ENCODE measurements around the gene NDUFAF4.

Gene NDUFAF4

GRCh38 chr6:96934087-96934486, 36.4 kb upstream of the NDUFAF4 start:
- TF ChIP-seq CTCF (conservative IDR thresholded peaks at IDR 0.05; ENCODE audit: control insufficient read depth, insufficient read depth, low read depth, low read length), result no peak
- H3K4me3 ChIP-seq (ENCODE audit: control insufficient read depth, low read depth, low read length), result no peak overlapping the region
- no peak for DNase-seq (ENCODE audit: low read depth)

GRCh38 chr6:96931198-96931597, 33.5 kb upstream of the NDUFAF4 start:
- TF ChIP-seq CTCF (conservative IDR thresholded peaks at IDR 0.05; ENCODE audit: control insufficient read depth, insufficient read depth, low read depth, low read length), result no peak
- H3K4me3 ChIP-seq (ENCODE audit: control insufficient read depth, low read depth, low read length), result no peak overlapping the region

GRCh38 chr6:96929741-96930140, 32.0 kb upstream of the NDUFAF4 start:
- no peak for TF ChIP-seq CTCF (conservative IDR thresholded peaks at IDR 0.05; ENCODE audit: control insufficient read depth, insufficient read depth, low read depth, low read length)
- H3K4me3 ChIP-seq (ENCODE audit: control insufficient read depth, low read depth, low read length), result no peak overlapping the region
- no peak for DNase-seq (ENCODE audit: low read depth)

More at GRCh38 chr6:96931198-96931597, 33.5 kb upstream of the NDUFAF4 start:
- no peak for DNase-seq (ENCODE audit: low read depth)

- DNase-seq (ENCODE audit: low read depth), result no peak
- H3K4me3 ChIP-seq (ENCODE audit: control insufficient read depth, low read depth, low read length), result no peak overlapping the region
- no peak for TF ChIP-seq CTCF (conservative IDR thresholded peaks at IDR 0.05; ENCODE audit: control insufficient read depth, insufficient read depth, low read depth, low read length)
These were observed 30.0 kb upstream of the NDUFAF4 start for GRCh38 chr6:96927660-96928059.

- no peak for TF ChIP-seq CTCF (conservative IDR thresholded peaks at IDR 0.05; ENCODE audit: control insufficient read depth, insufficient read depth, low read depth, low read length)
- DNase-seq (ENCODE audit: low read depth), result no peak
- no peak overlapping the region for H3K4me3 ChIP-seq (ENCODE audit: control insufficient read depth, low read depth, low read length)
These were observed 28.7 kb upstream of the NDUFAF4 start for GRCh38 chr6:96926425-96926824.

- H3K4me3 ChIP-seq (ENCODE audit: control insufficient read depth, low read depth, low read length), result no peak overlapping the region
- TF ChIP-seq CTCF (conservative IDR thresholded peaks at IDR 0.05; ENCODE audit: control insufficient read depth, insufficient read depth, low read depth, low read length), result no peak
- DNase-seq (ENCODE audit: low read depth), result no peak
These were observed 27.6 kb upstream of the NDUFAF4 start for GRCh38 chr6:96925290-96925687.

- no peak for DNase-seq (ENCODE audit: low read depth)
- peak overlapping the region; percentile 33 for H3K4me3 ChIP-seq (ENCODE audit: control insufficient read depth, low read depth, low read length)
- no peak for TF ChIP-seq CTCF (conservative IDR thresholded peaks at IDR 0.05; ENCODE audit: control insufficient read depth, insufficient read depth, low read depth, low read length)
These were observed 26.3 kb upstream of the NDUFAF4 start for GRCh38 chr6:96923871-96924493.
